ENCODE measurements around the gene CIAO2B.
"Not testable (repeated sequence)": the region's sequence is repeated elsewhere in the genome, so short reads cannot be mapped to it uniquely, and the experiment has no call there.

CIAO2B gene

GRCh38 chr16:66936889-66937554 is 2.8 kb upstream of the CIAO2B start:
- no peak for DNase-seq (ENCODE audit: low spot score)

GRCh38 chr16:66936462-66936861 is 2.3 kb upstream of the CIAO2B start:
- no peak for DNase-seq (ENCODE audit: low spot score)

- DNase-seq (ENCODE audit: low spot score): peak; percentile 79
Observed at GRCh38 chr16:66935314-66936011, 1.3 kb upstream of the CIAO2B start, which contains the start of gene CES2. Gene CES2, plus strand, starts transcription at chr16:66935516. Its CDS starts 120 bp downstream, at chr16:66935636.

GRCh38 chr16:66934839-66935313 is 674 bp upstream of the CIAO2B start:
- DNase-seq (ENCODE audit: low spot score): not testable (repeated sequence)

- no peak for DNase-seq (ENCODE audit: low spot score)
Observed at GRCh38 chr16:66933776-66934137, 445 bp downstream of the CIAO2B start.

- DNase-seq (ENCODE audit: low spot score): no peak
Observed at GRCh38 chr16:66932076-66932475, 2.1 kb downstream of the CIAO2B start.

GRCh38 chr16:66931665-66932064 is 2.5 kb downstream of the CIAO2B start:
- no peak for DNase-seq (ENCODE audit: low spot score)

- DNase-seq (ENCODE audit: low spot score): peak; percentile 17
Observed at GRCh38 chr16:66930189-66930588, 4.0 kb downstream of the CIAO2B start.

GRCh38 chr16:66928702-66929388 is 5.4 kb downstream of the CIAO2B start:
- no peak for DNase-seq (ENCODE audit: low spot score)

- DNase-seq (ENCODE audit: low spot score): no peak
Observed at GRCh38 chr16:66927918-66928649, 6.1 kb downstream of the CIAO2B start.

- peak; percentile 92 for DNase-seq (ENCODE audit: low spot score)
Observed at GRCh38 chr16:66926961-66927436, 7.2 kb downstream of the CIAO2B start.

GRCh38 chr16:66926171-66926947 is 7.8 kb downstream of the CIAO2B start:
- no peak for DNase-seq (ENCODE audit: low spot score)

- no peak for DNase-seq (ENCODE audit: low spot score)
Observed at GRCh38 chr16:66925322-66925840, 8.8 kb downstream of the CIAO2B start, which contains the start of gene RRAD. Gene RRAD, minus strand, starts transcription at chr16:66925535. Its CDS starts 356 bp downstream, at chr16:66925179.

- peak; percentile 57 for DNase-seq (ENCODE audit: low spot score)
Observed at GRCh38 chr16:66924527-66925321, 9.5 kb downstream of the CIAO2B start.

- DNase-seq (ENCODE audit: low spot score): no peak
Observed at GRCh38 chr16:66923866-66924265, 10.3 kb downstream of the CIAO2B start.

- no peak for DNase-seq (ENCODE audit: low spot score)
Observed at GRCh38 chr16:66923247-66923731, 10.9 kb downstream of the CIAO2B start.

- DNase-seq (ENCODE audit: low spot score): no peak
Observed at GRCh38 chr16:66921729-66922450, 12.3 kb downstream of the CIAO2B start.

GRCh38 chr16:66920924-66921680 is 13.1 kb downstream of the CIAO2B start:
- DNase-seq (ENCODE audit: low spot score): no peak

GRCh38 chr16:66920299-66920590 is 14.0 kb downstream of the CIAO2B start:
- no peak for DNase-seq (ENCODE audit: low spot score)

Measured in AG08395 (cell line).